Stimulated activated naive CD4-positive, alpha-beta T cell treated with Interleukin-2 at 50 U/mL for 16 hours (primary cell): ENCODE results near the gene HERC5.
A peak's percentile ranks its signal among the peaks of the same experiment; 100 is the strongest.
"Not testable (repeated sequence)": the region's sequence is repeated elsewhere in the genome, so short reads cannot be mapped to it uniquely, and the experiment has no call there.

Experiments used
- DNase-seq: peaks from one replicate; lab custom pipeline; 2025; lab: John Stamatoyannopoulos, UW

HERC5 gene

GRCh38 chr4:88456670-88457306 is at the start of gene HERC5:
HERC5 (plus strand) TSS chr4:88457119; CDS start chr4:88457270, 151 bp downstream.
- peak; percentile 87 for DNase-seq

GRCh38 chr4:88409206-88409605 is 47.7 kb upstream of the HERC5 start:
- DNase-seq: no peak

- no peak for DNase-seq
Measured at GRCh38 chr4:88409789-88410188, 47.1 kb upstream of the HERC5 start.

- no peak for DNase-seq
Measured at GRCh38 chr4:88411491-88412096, 45.3 kb upstream of the HERC5 start.

GRCh38 chr4:88413801-88414200 is 43.1 kb upstream of the HERC5 start:
- no peak for DNase-seq

- no peak for DNase-seq
Measured at GRCh38 chr4:88414755-88415154, 42.2 kb upstream of the HERC5 start.

GRCh38 chr4:88415982-88416381 is 40.9 kb upstream of the HERC5 start:
- DNase-seq: no peak

- no peak for DNase-seq
Measured at GRCh38 chr4:88418411-88418810, 38.5 kb upstream of the HERC5 start.

- no peak for DNase-seq
Measured at GRCh38 chr4:88419874-88420273, 37.0 kb upstream of the HERC5 start.

GRCh38 chr4:88420844-88421243 is 36.1 kb upstream of the HERC5 start:
- no peak for DNase-seq

GRCh38 chr4:88422403-88422802 is 34.5 kb upstream of the HERC5 start:
- no peak for DNase-seq

- DNase-seq: no peak
Measured at GRCh38 chr4:88429401-88429800, 27.5 kb upstream of the HERC5 start.

- no peak for DNase-seq
Measured at GRCh38 chr4:88435987-88436693, 20.8 kb upstream of the HERC5 start.

- DNase-seq: not testable (repeated sequence)
Measured at GRCh38 chr4:88437873-88438272, 19.0 kb upstream of the HERC5 start.

GRCh38 chr4:88439161-88439760 is 17.7 kb upstream of the HERC5 start:
- DNase-seq: no peak

GRCh38 chr4:88440146-88440545 is 16.8 kb upstream of the HERC5 start:
- DNase-seq: no peak

- no peak for DNase-seq
Measured at GRCh38 chr4:88441696-88442095, 15.2 kb upstream of the HERC5 start.

- no peak for DNase-seq
Measured at GRCh38 chr4:88442689-88443191, 14.2 kb upstream of the HERC5 start.

- DNase-seq: no peak
Measured at GRCh38 chr4:88443486-88443885, 13.4 kb upstream of the HERC5 start.

GRCh38 chr4:88445252-88445651 is 11.7 kb upstream of the HERC5 start:
- DNase-seq: no peak

- DNase-seq: no peak
Measured at GRCh38 chr4:88446124-88446523, 10.8 kb upstream of the HERC5 start.

- no peak for DNase-seq
Measured at GRCh38 chr4:88447371-88448095, 9.4 kb upstream of the HERC5 start.
